Activated CD4-positive, CD25-positive, alpha-beta regulatory T cell treated with anti-CD3 and anti-CD28 coated beads, Interleukin-2, amount 50 U/mL, for 16 hours (primary cell): ENCODE data around the gene NR5A1.

Experiments
- DNase-seq: peaks from one replicate; pipeline ENCODE4 v3.0.0-alpha.2; 2020; ENCODE audit warnings: low read depth, low spot score

NR5A1 gene

GRCh38 chr9:124480621-124480981 lies 26.6 kb downstream of the NR5A1 start:
- no peak for DNase-seq

DNA sequence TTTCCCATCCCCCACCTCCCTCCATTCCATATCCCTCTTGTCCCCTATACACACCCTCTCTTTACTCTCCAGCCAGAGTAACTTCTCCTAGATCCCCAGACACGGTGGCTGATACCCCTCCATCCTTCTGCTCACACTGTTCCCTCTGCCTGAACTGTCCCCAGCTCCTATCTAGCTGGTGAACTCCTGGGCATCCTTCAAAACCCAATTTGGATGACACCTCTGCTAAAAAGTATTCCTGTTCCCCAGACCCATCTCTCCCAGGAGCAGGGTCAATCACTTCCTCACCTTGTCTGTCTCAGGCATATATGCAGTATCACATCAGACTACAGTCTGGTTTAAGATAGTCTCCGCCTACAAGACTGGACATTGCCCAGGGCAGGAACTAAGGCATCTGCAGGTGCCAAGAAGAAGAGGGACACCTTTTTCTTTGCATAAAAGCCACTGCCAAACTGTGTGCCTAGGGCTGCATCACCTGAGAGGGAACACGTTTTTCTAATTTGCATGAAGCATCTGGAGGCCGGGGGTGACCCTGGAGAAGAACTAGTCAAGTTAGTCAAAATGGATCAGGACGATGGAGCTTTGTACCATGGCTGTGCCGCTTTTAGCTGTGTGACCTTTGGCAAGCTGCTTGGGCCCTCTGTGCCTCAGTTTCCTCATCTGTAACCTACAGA lies 27.1 kb downstream of the NR5A1 start:
- no peak for DNase-seq

- no peak for DNase-seq
Measured at GRCh38 chr9:124479371-124479770, 27.8 kb downstream of the NR5A1 start.

DNA sequence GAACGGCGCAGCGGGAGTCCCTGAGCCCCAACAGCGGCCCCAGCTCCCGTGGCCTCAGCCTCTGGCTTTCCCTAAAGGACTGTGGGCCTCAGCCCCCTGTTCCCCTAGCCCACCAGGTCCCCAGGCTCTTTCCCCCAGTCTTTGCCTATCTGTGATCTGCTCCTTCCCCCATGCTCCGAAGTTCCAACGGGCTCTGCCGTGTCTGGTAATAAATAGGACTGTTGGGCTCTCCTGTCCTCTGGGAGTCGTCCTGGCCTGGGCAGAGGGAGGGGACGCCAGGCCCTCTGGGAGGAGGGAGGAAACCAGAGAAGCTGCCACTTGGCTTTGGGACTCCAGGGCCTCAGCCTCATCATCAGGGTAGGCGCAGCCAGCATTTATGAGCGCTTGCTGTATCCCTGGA lies 28.8 kb downstream of the NR5A1 start:
- DNase-seq, result no peak

- DNase-seq, result no peak
Measured at GRCh38 chr9:124477648-124478285, 29.4 kb downstream of the NR5A1 start.

DNA sequence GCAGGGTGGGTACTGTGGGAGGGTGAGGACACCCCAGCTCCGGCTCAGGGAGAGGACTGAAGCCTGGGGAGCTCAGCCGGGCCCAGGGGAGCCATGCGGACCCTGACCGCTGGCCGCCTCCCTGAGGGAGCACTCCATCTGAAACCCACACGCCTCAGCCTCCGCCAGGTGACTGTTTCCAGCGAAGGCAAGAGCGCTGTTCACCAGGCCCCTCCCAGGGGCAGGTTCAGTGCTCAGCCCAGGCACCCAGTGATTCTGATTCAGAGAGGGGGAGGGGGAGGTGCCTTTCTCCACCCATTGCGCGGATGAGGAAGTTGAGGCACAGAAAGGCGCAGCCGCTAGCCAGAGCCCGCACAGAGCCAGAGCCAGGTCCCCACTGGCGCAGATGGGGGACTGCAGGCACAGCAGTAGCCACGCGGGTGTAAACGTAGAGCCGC lies 30.0 kb downstream of the NR5A1 start:
- no peak for DNase-seq

DNA sequence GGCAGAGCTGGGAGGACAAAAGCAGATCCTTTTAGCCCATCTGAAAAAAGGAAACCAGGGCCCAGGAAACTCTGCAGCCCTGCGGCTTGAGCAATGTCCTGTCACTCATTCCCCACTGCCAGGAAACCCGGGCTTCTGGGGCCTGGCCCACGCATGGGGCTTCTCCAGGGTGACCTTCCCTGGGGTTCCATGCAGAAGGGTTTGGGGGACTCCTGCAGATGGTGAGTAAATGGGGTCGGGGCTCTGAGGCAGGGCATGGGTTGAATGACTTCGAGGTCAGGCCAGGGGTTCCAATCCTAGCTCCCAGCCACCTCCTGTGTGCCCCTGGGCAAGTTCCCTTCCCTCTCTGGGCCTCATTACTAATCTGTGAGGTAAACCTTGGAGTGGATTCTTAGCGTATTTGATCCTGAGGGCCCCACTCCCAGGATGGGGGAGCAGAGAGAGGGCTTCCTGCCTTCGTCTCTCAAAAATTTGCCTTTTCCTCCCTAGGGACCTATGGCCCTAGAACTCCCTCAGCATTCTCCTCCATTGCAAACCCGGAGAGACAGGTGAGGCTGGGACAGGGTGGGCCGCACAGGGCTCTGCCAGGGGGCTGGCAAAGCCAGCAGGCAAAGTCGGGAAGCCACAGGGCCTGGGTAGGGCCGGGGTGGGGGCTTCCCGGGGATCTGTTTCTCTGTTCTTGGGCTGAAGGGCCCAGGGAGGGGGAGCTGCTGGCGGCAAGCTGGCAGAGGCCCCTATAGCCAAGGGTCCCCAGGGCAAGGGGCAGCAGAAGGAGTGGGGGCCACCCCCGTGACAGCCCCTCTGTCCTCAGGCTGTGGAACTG lies 31.1 kb downstream of the NR5A1 start:
- DNase-seq, result no peak

DNA sequence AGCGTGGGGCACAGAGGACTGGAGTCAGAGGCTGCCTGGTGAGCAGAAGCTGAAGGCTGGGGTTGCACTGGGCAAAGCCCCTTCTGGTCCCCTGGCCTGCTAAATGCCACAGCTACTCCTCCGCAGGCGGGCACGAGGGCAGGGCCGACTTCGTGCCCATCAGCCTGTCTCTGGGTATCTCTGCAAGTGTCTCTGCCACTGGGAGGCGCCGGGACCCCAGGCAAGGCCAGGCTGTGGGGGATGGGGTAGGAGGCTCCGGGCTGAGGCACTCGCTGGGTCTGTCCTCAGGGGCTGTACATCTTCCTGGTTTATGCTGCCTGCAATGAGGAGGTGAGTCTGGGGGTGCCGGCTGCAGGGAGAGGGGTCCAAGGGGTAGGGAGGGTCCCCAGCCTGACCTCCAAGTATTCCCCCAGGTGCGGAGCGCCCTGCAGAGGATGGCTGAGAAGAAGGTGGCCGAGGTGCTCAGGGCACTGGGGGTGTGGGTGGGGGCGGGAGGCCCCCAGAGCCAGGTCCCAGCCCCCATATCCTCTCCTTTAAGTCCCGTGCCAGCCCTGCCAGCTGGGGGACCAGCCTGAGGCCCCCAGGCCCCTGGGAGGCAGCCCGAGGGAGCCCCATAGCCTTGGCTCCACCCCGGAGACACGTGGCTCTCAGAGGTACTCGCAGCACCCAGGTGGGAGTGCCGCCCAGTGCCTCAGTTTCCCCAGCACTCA lies 31.9 kb downstream of the NR5A1 start:
- DNase-seq, result no peak

DNA sequence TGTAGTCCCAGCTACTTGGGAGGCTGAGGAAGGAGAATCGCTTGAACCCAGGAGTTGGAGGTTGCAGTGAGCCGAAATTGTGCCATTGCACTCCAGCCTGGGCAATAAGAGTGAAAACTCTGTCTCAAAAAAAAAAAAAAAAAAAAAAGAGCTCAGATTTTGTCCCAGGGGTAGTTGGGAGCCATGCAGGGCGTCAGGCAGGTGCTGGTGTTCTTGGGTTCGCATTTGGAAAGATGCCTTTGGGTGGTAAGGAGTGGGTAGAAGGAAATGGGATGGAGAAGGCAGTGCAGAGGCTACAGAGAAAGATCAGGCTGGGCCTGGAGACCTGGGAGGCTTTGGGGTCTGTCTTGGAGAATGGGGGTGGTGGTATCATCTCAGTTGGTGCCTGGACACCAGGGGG lies 33.0 kb downstream of the NR5A1 start:
- no peak for DNase-seq

DNA sequence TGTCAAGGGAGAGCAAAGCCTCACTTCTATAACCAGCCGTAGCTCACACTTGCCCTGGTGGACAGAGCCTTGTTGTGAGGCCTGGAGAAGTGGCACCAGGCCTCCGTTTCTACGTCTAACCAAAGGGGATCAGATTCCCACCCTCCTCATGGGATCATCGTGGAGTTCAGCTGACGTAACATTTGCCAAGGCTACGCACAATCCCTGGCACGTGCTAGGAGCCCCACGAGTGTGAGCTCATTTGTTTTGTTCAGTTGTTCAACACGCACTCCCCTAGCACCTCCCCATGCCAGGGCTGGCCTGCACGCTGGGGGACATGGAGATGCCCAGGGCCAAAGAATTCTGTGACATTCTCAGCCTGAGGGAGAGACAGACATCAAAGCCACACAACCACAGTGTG lies 33.9 kb downstream of the NR5A1 start:
- DNase-seq, result no peak

DNA sequence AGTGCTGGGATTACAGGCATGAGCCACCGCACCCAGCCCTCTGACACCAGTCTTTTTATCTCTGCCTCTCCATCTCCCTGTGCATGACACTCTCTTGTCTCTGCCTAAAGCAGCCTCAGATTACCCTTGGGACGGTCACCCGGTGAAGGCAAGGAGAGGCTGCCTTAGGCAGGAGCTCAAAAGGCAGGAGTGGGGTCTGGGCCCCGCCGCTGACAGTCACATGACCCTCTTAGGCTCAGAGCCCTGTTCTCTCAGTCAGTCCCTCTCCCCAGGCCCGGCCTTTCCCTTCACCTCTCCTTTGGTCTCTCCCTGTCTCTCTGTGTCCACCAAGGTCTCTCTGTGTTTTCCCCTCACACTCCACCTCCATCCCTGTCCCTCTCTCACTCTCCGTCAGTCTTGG lies 34.4 kb downstream of the NR5A1 start:
- DNase-seq, result no peak

DNA sequence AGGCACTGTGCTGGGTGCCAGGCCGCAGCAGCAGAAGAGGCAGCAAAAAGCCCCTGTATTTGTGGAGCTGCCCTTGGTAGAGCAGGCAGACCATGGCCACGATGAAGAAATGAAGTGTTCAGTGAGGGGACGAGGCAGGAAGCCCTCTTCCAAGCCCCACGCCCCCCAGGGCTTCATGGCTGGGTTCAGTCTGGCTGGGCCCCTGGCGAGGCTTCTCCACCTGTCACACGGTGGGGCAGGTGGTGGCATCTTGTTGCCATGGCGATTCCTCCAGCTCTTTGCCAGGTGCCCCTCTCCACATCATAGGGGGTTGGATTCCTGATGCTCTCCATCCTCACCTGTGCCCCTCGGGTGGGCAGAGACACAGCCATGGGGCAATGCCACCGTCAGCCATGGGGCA lies 35.4 kb downstream of the NR5A1 start:
- DNase-seq, result no peak

GRCh38 chr9:124470726-124471125 lies 36.5 kb downstream of the NR5A1 start:
- no peak for DNase-seq

DNA sequence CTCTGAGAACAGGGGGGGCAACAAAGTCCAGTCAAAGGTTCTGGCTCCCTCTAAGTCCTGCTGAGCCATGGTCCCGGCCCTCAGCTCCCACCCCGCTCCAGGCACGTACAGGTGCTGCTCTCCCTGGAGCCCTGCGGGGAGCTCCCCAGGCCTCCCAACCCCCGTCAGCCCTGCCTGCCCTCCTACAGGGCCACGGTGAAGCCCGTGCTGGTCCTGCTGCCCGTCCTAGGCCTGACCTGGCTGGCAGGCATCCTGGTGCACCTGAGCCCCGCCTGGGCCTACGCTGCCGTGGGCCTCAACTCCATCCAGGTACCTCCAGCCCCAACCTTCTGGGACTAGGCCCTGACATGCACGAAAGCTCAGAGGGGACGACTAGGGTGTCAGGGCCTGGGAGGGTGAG lies 36.9 kb downstream of the NR5A1 start:
- no peak for DNase-seq

- DNase-seq, result no peak
Measured at GRCh38 chr9:124469011-124469832, 38.0 kb downstream of the NR5A1 start.

- no peak for DNase-seq
Measured at GRCh38 chr9:124468061-124468740, 39.0 kb downstream of the NR5A1 start.

DNA sequence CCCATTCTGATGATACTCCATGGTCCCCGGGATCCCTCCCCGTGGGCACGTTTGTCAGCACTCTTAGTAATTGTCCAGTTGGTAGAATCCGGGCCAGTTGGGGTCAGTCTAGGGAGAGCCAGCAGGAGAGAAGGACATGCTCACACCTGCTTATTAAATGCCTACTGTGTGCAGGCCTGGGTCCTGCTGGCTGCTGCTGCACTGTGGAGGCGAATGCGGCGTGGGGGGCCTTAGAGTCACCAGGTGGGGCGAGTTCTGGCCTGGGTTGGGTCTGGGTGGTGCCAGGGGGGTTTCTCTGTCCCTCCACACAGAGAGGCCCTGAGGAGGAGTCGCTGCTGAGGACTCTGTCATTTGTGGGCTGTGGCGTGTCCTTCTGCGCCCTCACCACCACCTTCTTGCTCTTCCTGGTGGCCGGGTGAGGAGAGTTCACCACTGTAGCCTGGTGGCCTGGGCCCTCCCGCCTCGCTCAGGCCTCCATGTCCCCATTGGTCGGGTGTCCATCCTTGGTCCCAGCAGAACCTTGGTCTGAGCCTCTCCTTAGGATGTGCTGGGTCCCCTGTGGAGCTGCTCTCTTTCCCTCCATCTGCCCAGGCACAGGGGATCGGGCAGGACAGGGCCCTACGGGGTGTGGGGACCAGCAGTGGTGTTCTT lies 39.7 kb downstream of the NR5A1 start:
- no peak for DNase-seq

- DNase-seq, result no peak
Measured at GRCh38 chr9:124465736-124466135, 41.5 kb downstream of the NR5A1 start.

DNA sequence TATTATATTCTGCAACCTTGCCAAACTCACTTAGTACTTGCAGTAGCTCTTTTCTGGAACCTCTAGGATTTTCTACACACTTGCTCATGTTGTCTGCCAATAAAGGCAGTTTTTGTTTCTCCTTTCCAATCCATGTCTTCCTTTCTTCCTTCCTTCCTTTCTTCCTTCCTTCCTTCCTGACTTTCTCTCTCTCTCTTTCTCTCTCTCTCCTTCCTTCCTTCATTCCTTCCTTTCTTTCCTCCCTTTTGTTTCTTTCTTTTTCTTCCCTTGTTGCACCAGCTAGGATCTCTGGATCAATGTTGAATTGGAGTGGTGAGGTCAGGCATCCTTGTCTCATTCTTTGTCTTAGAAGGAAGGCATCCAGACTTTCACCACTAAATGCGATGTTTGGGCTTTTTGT lies 44.5 kb downstream of the NR5A1 start:
- no peak for DNase-seq

DNA sequence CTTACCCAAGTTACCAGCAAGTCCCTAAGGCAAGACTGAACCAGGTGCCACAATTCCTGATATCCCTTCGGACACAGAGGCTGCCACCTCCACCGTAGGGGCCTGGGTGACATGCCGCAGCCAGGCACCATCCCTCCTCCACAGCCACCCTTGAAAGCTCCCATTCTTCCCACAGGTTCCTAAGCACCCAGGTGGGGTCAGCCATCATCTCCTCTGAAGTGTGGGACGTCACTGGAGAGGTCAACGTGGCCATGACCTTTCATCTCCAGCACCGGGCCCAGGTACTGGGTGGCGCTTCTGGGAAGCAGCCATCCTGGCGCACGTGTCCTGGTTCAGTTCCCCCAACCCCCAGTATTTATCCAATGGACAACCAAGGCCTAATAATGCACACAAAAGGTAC lies 48.8 kb downstream of the NR5A1 start:
- DNase-seq, result no peak
